LNCAP (cell line): ENCODE measurements around the gene FLYWCH1.

ENCODE experiments used
- CTCF ChIP-seq: fragments of 450-650 bp; IDR thresholded peaks from 2 replicates; pipeline ENCODE4 v1.5.1; 2017; ENCODE audit warnings: mild to moderate bottlenecking

The FLYWCH1 gene

DNA sequence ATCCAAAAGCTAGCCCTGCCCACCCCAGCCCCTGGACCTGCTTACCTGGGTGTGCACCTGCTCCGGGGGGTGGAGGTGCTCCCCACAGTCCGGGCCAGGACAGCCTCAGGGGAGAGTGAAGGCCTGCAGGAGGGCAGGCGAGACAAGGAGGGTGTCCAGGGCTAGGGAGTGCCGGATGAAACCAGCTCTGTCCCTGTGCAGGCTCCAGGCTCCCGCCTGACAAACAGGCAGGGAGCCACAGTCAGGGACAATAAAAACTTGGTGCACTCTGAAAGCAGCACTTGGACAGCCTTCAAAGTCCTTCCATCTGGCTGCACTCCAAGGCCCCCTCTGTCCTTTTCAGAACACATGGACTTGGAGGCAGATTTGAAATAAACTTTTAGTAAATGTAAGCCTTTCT is 61.4 kb downstream of the FLYWCH1 start:
- TF ChIP-seq CTCF: no peak

GRCh38 chr16:2973605-2974318 is 62.0 kb downstream of the FLYWCH1 start:
- no peak for TF ChIP-seq CTCF

DNA sequence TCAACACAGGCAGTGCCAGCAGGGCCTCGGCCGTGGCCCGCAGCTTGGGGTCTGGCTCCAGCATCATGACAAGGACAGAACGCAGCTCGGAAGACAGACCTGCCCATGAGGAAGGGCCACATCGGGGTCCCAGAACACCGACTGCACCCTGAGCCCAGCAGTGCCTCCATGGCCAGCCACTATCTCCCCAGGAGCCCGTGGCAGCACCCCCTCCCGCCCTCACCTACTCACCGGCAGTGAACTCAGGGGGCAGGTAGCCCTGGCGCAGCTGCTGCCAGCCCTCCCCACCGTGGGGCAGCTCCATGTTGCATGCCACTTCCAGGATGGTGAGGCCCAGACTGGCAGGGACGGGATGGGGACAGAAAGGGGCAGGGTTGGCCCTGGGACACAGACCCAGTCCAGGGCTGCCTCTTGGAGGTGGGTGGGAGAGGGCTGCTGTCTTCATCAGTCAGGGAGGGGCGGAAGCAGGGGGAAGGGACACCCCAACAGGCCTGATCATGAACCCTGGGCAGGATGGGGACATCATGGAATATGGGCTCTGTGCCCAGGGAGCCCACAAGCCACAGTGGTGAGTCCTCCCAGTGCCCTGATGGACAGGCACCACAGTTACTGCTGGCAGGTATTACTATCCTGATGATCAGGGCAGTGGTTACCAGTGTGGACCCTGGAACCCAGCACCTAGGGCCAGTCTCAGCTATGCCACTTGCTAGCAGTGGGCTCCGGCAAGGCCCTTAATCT is 62.8 kb downstream of the FLYWCH1 start:
- no peak for TF ChIP-seq CTCF

GRCh38 chr16:2975161-2975795 is 63.5 kb downstream of the FLYWCH1 start:
- TF ChIP-seq CTCF: no peak

GRCh38 chr16:2976201-2976600 is 64.5 kb downstream of the FLYWCH1 start:
- no peak for TF ChIP-seq CTCF

- no peak for TF ChIP-seq CTCF
Measured at GRCh38 chr16:2976673-2977072, 64.9 kb downstream of the FLYWCH1 start.

GRCh38 chr16:2977440-2977839 is 65.7 kb downstream of the FLYWCH1 start:
- TF ChIP-seq CTCF: no peak
